Panc1 (cell line): ENCODE measurements around the gene SUSD2. TPM values are rescaled to one million over a fixed set of nuclear protein-coding genes. Genes with fewer than 3 reads are reported as not detected.

Experiments
- ATAC-seq: fragments of 200-7000 bp; cut with Tn5 transposase; 2 replicates; pipeline ENCODE4 v1.9.1; 2020; ENCODE audit warnings: mild to moderate bottlenecking, moderate library complexity
- BruUV-seq: library from RNA; stranded (reverse); fragments of 400-500 nt; replicated peaks from 2 replicates; lab custom pipeline; 2021; lab: Mats Ljungman, UMichigan
- CTCF ChIA-PET: fragments of 300-600 bp; sonication (Branson Sonifier 250); formaldehyde crosslinking; loops from one replicate; lab custom pipeline; 2022; ENCODE audit warnings: antibody characterized with exemption; lab: Charles Lee
- POLR2A ChIA-PET: fragments of 300-600 bp; sonication (Branson Sonifier 250); formaldehyde crosslinking; loops from one replicate; lab custom pipeline; 2022; ENCODE audit warnings: antibody characterized with exemption; lab: Charles Lee
- DNase-seq: peaks from one replicate; pipeline ENCODE4 v3.0.0-alpha.2; 2010; ENCODE audit warnings: low read depth, low spot score
- H3K27ac ChIP-seq: 2 replicates; pipeline ENCODE4 v1.5.1; 2011; ENCODE audit warnings: mild to moderate bottlenecking, low read length, inconsistent platforms
- H3K27me3 ChIP-seq: fragments of 200-500 bp; sonication (Bioruptor generic); 2 replicates; pipeline ENCODE4 v1.6.0; 2014; ENCODE audit warnings: low read length, inconsistent platforms; ENCODE audit not compliant: control insufficient read depth, insufficient read depth
- H3K36me3 ChIP-seq: fragments of 200-500 bp; sonication (Bioruptor generic); 2 replicates; pipeline ENCODE4 v1.5.1; 2014; ENCODE audit warnings: inconsistent platforms, mild to moderate bottlenecking, low read length, moderate library complexity; ENCODE audit not compliant: control insufficient read depth, insufficient read depth
- H3K4me1 ChIP-seq: 2 replicates; pipeline ENCODE4 v1.5.1; 2011; ENCODE audit warnings: inconsistent platforms, mild to moderate bottlenecking, low read length, moderate library complexity; ENCODE audit not compliant: control insufficient read depth, insufficient read depth
- H3K4me3 ChIP-seq, 2 experiments: 2 replicates each; pipeline ENCODE4 v1.5.1; 2011 to 2012; ENCODE audit warnings: low read depth in 2 of 2, low read length in 2 of 2, mild to moderate bottlenecking in 2 of 2, inconsistent platforms in 1 of 2, moderate library complexity in 1 of 2
- H3K9me3 ChIP-seq: fragments of 200-500 bp; sonication (Bioruptor generic); 2 replicates; pipeline ENCODE4 v1.5.1; 2014; ENCODE audit warnings: low read depth, mild to moderate bottlenecking, inconsistent platforms, low read length, moderate library complexity; ENCODE audit not compliant: control insufficient read depth, insufficient read depth
- CTCF ChIP-seq: fragments of 450-650 bp; IDR thresholded peaks from 2 replicates; pipeline ENCODE4 v1.5.1; 2017; ENCODE audit warnings: mild to moderate bottlenecking
- POLR2AphosphoS5 ChIP-seq: IDR thresholded peaks from 2 replicates; pipeline ENCODE4 v1.6.1; 2012; ENCODE audit warnings: mild to moderate bottlenecking, low read depth, low read length, moderate library complexity
- REST ChIP-seq, 2 experiments: IDR thresholded peaks; 2 replicates each; pipeline ENCODE4 v1.6.1; 2011 to 2012; ENCODE audit warnings: low read depth in 2 of 2, control low read depth in 1 of 2, low read length in 1 of 2, mild to moderate bottlenecking in 1 of 2, moderate library complexity in 1 of 2; ENCODE audit not compliant: insufficient read depth in 1 of 2
- SIN3A ChIP-seq: IDR thresholded peaks from 2 replicates; pipeline ENCODE4 v1.6.1; 2012; ENCODE audit warnings: low read depth, mild to moderate bottlenecking, low read length, moderate library complexity, borderline replicate concordance; ENCODE audit not compliant: insufficient read depth
- TCF7L2 ChIP-seq: IDR thresholded peaks from 2 replicates; pipeline ENCODE4 v1.6.1; 2011; ENCODE audit warnings: mild to moderate bottlenecking, low read depth, low read length, inconsistent platforms
- in situ Hi-C: cut with HindIII; loops from 2 replicates; pipeline ENCODE4 v1.10.0; 2016; ENCODE audit warnings: low sequenced_read_pairs, low pct_unique_long_range_greater_than_20kb
- intact Hi-C: fragments of 100-400 bp; cut with micrococcal nuclease; formaldehyde crosslinking; loops from one replicate; pipeline ENCODE4 v1.10.0; 2022; ENCODE audit not compliant: unreplicated experiment
- total RNA-seq: library from RNA; stranded (reverse); gene quantifications from one replicate; pipeline ENCODE4 v1.2.1, GENCODE V29; 2021; ENCODE audit not compliant: unreplicated experiment

Gene SUSD2
- total RNA-seq, 1 experiment from 2014 or later = 10.6 TPM

GRCh38 chr22:24190159-24190540, 8.9 kb downstream of the SUSD2 start:
- POLR2A ChIA-PET = interaction anchor here (0.6 kb wide), 1 partner anchor 48 kb away, joined by 5 read pairs; no protein-coding TSS in a partner anchor
- in situ Hi-C loops = no loop called here
- DNase-seq (no peak), ATAC-seq (no peak)
- H3K4me3 ChIP-seq = no peak overlapping the region
- no peaks in the 10 kb centered on the region for H3K9me3 ChIP-seq
- no peak for TF ChIP-seq POLR2AphosphoS5
- H3K4me1 ChIP-seq = peaks cover 16% of the 10 kb centered on the region
- H3K36me3 ChIP-seq = no peaks in the 10 kb centered on the region
- BruUV-seq = no TSS peak
- CTCF ChIA-PET = interaction anchor here (0.6 to 2.0 kb wide), 5 partner anchors 23 to 135 kb away, joined by 3 to 19 read pairs (median 5); partner anchors contain the start of gene GGT5
- intact Hi-C loops = no loop called here
- H3K27me3 ChIP-seq = no peaks in the 10 kb centered on the region
- peak overlapping the region; percentile 44 for H3K27ac ChIP-seq

DNA sequence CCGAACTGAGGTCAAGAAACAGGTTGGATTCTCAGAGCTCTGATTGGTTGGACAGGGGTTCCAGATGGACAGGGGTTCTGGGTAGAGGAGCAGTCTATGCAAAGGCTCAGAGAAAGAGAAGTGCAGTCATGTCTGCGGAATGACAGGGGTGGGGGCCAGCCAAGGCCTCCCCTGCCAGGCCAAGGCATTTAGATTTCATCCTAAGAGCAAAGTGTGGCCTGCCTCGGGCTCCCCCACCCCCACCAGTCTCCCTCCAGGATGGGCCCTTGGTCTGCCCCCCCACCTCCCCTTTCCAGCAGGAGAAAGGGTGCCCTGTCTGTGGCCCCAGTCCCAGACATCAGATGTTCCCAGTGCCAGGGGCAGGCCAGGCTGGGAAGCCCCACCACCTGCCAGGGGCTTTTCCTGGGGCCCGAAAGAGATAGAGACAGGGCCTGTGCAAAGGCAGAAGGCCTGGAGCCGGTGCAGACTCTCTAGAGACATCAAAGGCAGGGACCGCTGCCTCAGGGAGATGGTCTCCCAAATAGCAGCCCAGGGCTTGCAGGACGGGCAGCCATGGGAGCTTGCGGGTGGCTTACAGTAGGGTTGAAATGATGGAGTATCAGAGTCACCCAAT, 9.4 kb downstream of the SUSD2 start:
- TF ChIP-seq TCF7L2 (no peak), SIN3A (no peak), REST (IDR thresholded peaks at IDR 0.05; ENCODE audit: insufficient read depth in 1 of 2, low read depth in 2 of 2, low read length in 1 of 2) (no peak), POLR2AphosphoS5 (no peak), CTCF (no peak)
- DNase-seq (no peak), ATAC-seq (no peak)
- Histone ChIP-seq H3K27me3 (no peaks in the 10 kb centered on the region), H3K27ac (peak overlapping the region; percentile 62), H3K9me3 (no peaks in the 10 kb centered on the region), H3K36me3 (no peaks in the 10 kb centered on the region), H3K4me3 (no peak overlapping the region), H3K4me1 (peaks cover 16% of the 10 kb centered on the region)
- in situ Hi-C loops = no loop called here
- ChIA-PET POLR2A (interaction anchor here (0.6 kb wide), 1 partner anchor 47 kb away, joined by 5 read pairs; no protein-coding TSS in a partner anchor), CTCF (interaction anchor here (0.6 to 2.0 kb wide), 5 partner anchors 22 to 135 kb away, joined by 3 to 19 read pairs (median 3); no protein-coding TSS in a partner anchor)
- intact Hi-C loops = no loop called here
- BruUV-seq = no TSS peak

GRCh38 chr22:24191381-24191841, 10.1 kb downstream of the SUSD2 start:
- in situ Hi-C loops = no loop called here
- Histone ChIP-seq H3K36me3 (no peaks in the 10 kb centered on the region), H3K4me3 (no peak overlapping the region), H3K9me3 (no peaks in the 10 kb centered on the region), H3K27me3 (no peaks in the 10 kb centered on the region), H3K27ac (peak overlapping the region; percentile 62; the same call in 1 of the 2 replicates), H3K4me1 (peaks cover 16% of the 10 kb centered on the region)
- no TSS peak for BruUV-seq
- intact Hi-C loops = no loop called here
- no peak for TF ChIP-seq REST (IDR thresholded peaks at IDR 0.05; ENCODE audit: insufficient read depth in 1 of 2, low read depth in 2 of 2, low read length in 1 of 2)
- CTCF ChIA-PET = interaction anchor here (0.7 to 0.8 kb wide), 2 partner anchors 51 to 56 kb away, joined by 3 to 4 read pairs; no protein-coding TSS in a partner anchor
- DNase-seq = no peak
- POLR2A ChIA-PET = no interaction called here
- no peak for ATAC-seq
